Vagina (tissue), 2 donors: ENCODE measurements around the gene MUC3A. TPM values are rescaled to one million over a fixed set of nuclear protein-coding genes. Genes with fewer than 3 reads are reported as not detected.

Experiments
- DNase-seq, 2 donors: peaks; one replicate each; pipeline ENCODE4 v3.0.0-alpha.2; 2017; ENCODE audit errors: extremely low spot score in 2 of 2
- H3K27ac ChIP-seq: fragments of 200-600 bp; sonication (generic); one replicate; pipeline ENCODE4 v1.5.1; 2019
- H3K27me3 ChIP-seq: fragments of 200-600 bp; sonication (generic); one replicate; pipeline ENCODE4 v1.5.1; 2019
- H3K36me3 ChIP-seq, 2 donors: fragments of 200-600 bp; sonication (generic); one replicate each; pipeline ENCODE4 v1.5.1; 2017 to 2019
- H3K4me1 ChIP-seq: fragments of 200-600 bp; sonication (generic); one replicate; pipeline ENCODE4 v1.5.1; 2019
- H3K4me3 ChIP-seq, 2 donors: fragments of 200-600 bp; sonication (generic); 1 replicate in 1 of 2; 2 replicates in 1 of 2; pipeline ENCODE4 v1.5.1; 2016 to 2019
- H3K9me3 ChIP-seq: fragments of 200-600 bp; sonication (generic); one replicate; pipeline ENCODE4 v1.5.1; 2019
- POLR2A ChIP-seq, 2 donors: fragments of 450-650 bp; IDR thresholded peaks; one replicate each; pipeline ENCODE4 v1.6.1; 2017; ENCODE audit warnings: antibody characterized with exemption in 2 of 2, mild to moderate bottlenecking in 2 of 2, moderate library complexity in 2 of 2
- POLR2AphosphoS5 ChIP-seq, 2 donors: sonication (generic); formaldehyde crosslinking; IDR thresholded peaks; one replicate each; pipeline ENCODE4 v1.9.0; 2017; ENCODE audit warnings: antibody characterized with exemption in 2 of 2, mild to moderate bottlenecking in 2 of 2, low read depth in 1 of 2; ENCODE audit not compliant: insufficient read depth in 1 of 2
- intact Hi-C: fragments of 100-400 bp; cut with DNase I; formaldehyde crosslinking; loops from one replicate; pipeline ENCODE4 v1.15.1; 2023
- small RNA-seq: library from RNA; depleted of rRNA; stranded (forward); fragments of <200 nt; gene quantifications from one replicate; pipeline ENCODE3, GENCODE V24; 2016
- total RNA-seq: library from RNA; depleted of rRNA; stranded (reverse); fragments of >200 nt; gene quantifications from one replicate; pipeline ENCODE4 v1.2.3, GENCODE V29; 2016
- TF ChIP-seq, protein P1 (sequence below), 3 experiments: fragments of 450-650 bp in 2 of 3; fragments of 200-600 bp in 1 of 3; sonication (generic) in 1 of 3; IDR thresholded peaks; one replicate each; pipeline ENCODE4 v1.5.1; 2017 to 2019; ENCODE audit warnings: antibody characterized with exemption in 3 of 3, mild to moderate bottlenecking in 2 of 3, moderate library complexity in 2 of 3

MUC3A gene
- total RNA-seq, 1 donor from 2014 or later: 0.49 TPM

DNA sequence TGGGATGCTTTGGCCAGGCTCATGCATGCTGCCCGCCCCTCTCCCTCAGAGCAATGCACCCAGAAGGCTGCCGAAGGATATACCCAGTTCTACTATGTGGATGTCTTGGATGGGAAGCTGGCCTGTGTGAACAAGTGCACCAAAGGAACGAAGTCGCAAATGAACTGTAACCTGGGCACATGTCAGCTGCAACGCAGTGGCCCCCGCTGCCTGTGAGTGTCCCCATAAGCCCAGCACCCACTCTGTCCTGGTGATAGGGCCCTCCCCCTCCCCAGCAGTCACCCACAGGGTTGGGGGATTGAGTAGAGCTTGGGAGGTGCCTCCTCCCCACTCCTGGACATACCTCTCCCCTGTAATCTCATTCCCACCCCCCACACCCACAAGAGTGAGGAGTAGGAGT, 63.6 kb downstream of the MUC3A start:
- peaks cover 17% of the 10 kb centered on the region for H3K4me1 ChIP-seq
- H3K9me3 ChIP-seq: no peaks in the 10 kb centered on the region
- intact Hi-C loops: no loop called here
- no peaks in the 10 kb centered on the region for H3K36me3 ChIP-seq
- H3K27ac ChIP-seq: no peak overlapping the region
- DNase-seq: no peak
- TF ChIP-seq POLR2AphosphoS5 (IDR thresholded peaks at IDR 0.05; ENCODE audit: insufficient read depth in 1 of 2, low read depth in 1 of 2) (no peak), POLR2A (IDR thresholded peaks at IDR 0.05) (no peak)
- TF ChIP-seq, protein P1, sequence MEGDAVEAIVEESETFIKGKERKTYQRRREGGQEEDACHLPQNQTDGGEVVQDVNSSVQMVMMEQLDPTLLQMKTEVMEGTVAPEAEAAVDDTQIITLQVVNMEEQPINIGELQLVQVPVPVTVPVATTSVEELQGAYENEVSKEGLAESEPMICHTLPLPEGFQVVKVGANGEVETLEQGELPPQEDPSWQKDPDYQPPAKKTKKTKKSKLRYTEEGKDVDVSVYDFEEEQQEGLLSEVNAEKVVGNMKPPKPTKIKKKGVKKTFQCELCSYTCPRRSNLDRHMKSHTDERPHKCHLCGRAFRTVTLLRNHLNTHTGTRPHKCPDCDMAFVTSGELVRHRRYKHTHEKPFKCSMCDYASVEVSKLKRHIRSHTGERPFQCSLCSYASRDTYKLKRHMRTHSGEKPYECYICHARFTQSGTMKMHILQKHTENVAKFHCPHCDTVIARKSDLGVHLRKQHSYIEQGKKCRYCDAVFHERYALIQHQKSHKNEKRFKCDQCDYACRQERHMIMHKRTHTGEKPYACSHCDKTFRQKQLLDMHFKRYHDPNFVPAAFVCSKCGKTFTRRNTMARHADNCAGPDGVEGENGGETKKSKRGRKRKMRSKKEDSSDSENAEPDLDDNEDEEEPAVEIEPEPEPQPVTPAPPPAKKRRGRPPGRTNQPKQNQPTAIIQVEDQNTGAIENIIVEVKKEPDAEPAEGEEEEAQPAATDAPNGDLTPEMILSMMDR (IDR thresholded peaks at IDR 0.05): no peak
- no peak overlapping the region for H3K4me3 ChIP-seq
- H3K27me3 ChIP-seq: no peaks in the 10 kb centered on the region

- H3K4me3 ChIP-seq: no peak overlapping the region
- DNase-seq: no peak
- no peaks in the 10 kb centered on the region for H3K27me3 ChIP-seq
- H3K36me3 ChIP-seq: no peaks in the 10 kb centered on the region
- no peak overlapping the region for H3K27ac ChIP-seq
- no peaks in the 10 kb centered on the region for H3K9me3 ChIP-seq
- intact Hi-C loops: no loop called here
- TF ChIP-seq POLR2AphosphoS5 (IDR thresholded peaks at IDR 0.05; ENCODE audit: insufficient read depth in 1 of 2, low read depth in 1 of 2) (no peak), POLR2A (IDR thresholded peaks at IDR 0.05) (no peak)
- TF ChIP-seq, protein P1 (IDR thresholded peaks at IDR 0.05): no peak
- H3K4me1 ChIP-seq: peaks cover 23% of the 10 kb centered on the region
These were observed 66.3 kb downstream of the MUC3A start for GRCh38 chr7:101015626-101016025.

DNA sequence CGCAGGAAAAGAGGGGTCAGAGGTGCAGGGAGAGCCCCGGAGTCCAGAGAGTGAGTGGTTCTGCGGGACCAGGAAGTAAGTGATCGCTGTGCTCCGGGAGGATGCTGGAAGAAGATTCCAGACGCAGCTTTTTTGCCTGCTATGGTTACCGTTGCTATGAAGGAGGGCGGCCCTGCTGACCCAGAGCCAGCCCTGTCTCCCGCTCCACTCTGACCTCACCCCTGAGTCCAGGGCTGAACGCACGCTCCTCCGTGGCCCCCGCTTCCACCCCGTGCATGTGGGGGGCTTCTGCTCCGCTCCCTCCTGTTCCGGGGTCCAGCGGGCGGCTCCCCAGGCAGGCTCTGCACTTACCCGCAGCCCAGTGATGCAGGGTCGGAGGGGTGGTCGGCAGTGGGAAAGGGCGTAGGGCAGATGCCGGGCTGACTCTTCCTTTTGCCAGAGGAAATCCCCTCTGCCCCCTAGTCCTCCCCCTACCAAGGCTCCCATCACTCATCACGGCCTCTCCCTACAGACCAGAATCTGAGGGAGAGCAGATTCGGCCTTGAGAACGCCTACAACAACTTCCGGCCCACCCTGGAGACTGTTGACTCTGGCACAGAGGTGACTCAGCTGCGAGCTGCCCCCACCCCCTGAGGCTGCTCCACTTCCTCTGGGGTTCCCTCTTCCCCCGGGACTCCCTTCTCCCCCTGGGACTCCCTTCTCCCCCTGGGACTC, 67.9 kb downstream of the MUC3A start:
- Histone ChIP-seq H3K4me1 (peaks cover 23% of the 10 kb centered on the region), H3K4me3 (peak overlapping the region; percentile 54 to 68), H3K27me3 (no peaks in the 10 kb centered on the region), H3K27ac (peak overlapping the region; percentile 74), H3K36me3 (no peaks in the 10 kb centered on the region), H3K9me3 (no peaks in the 10 kb centered on the region)
- DNase-seq: no peak
- intact Hi-C loops: no loop called here
- TF ChIP-seq POLR2AphosphoS5 (IDR thresholded peaks at IDR 0.05; ENCODE audit: insufficient read depth in 1 of 2, low read depth in 1 of 2) (peak in 1 of 2 donors; percentile 70), POLR2A (IDR thresholded peaks at IDR 0.05) (no peak)

Small RNA genes lying within 50 kb of the gene (small RNA-seq; reads per million reads assigned to genes)
- gene RN7SL549P (not detected), gene RPS29P15 (not detected)

Other genes starting within 250 kb of the MUC3A start
- 44.0 TPM for gene POP7, start 243.4 kb upstream of the MUC3A start, total RNA-seq
- not detected for gene EPO, start 229.1 kb upstream of the MUC3A start, total RNA-seq
- not detected for gene ZAN, start 215.9 kb upstream of the MUC3A start, total RNA-seq
- gene EPHB4, start 122.0 kb upstream of the MUC3A start, total RNA-seq: 72.4 TPM
- gene SLC12A9, start 96.8 kb upstream of the MUC3A start, total RNA-seq: 15.7 TPM
- 52.1 TPM for gene TRIP6, start 82.1 kb upstream of the MUC3A start, total RNA-seq
- gene SRRT, start 74.4 kb upstream of the MUC3A start, total RNA-seq: 96.5 TPM
- gene UFSP1, start 59.8 kb upstream of the MUC3A start, total RNA-seq: 3.4 TPM
- gene ACHE, start 53.6 kb upstream of the MUC3A start, total RNA-seq: 9.3 TPM
- 2.7 TPM for gene MUC12, start 20.0 kb downstream of the MUC3A start, total RNA-seq
- gene MUC17, start 70.5 kb downstream of the MUC3A start, total RNA-seq: not detected
- gene TRIM56, start 135.9 kb downstream of the MUC3A start, total RNA-seq: 19.4 TPM
- gene SERPINE1, start 177.6 kb downstream of the MUC3A start, total RNA-seq: 14.7 TPM
- 42.5 TPM for gene AP1S1, start 204.9 kb downstream of the MUC3A start, total RNA-seq
- gene VGF, start 216.0 kb downstream of the MUC3A start, total RNA-seq: 1.2 TPM
- not detected for gene NAT16, start 230.8 kb downstream of the MUC3A start, total RNA-seq